ENCODE measurements around the gene PLAC1.

Gene PLAC1

GRCh38 chrX:134683351-134684005, 25.2 kb upstream of the PLAC1 start:
- TF ChIP-seq CTCF (conservative IDR thresholded peaks at IDR 0.05; ENCODE audit: low read depth): no peak
- DNase-seq (ENCODE audit: low spot score): no peak
- POLR2A ChIA-PET (ENCODE audit: low non-redundant PET): no interaction called here
- CTCF ChIA-PET: no interaction called here
- H3K27ac ChIP-seq: no peak overlapping the region

DNA sequence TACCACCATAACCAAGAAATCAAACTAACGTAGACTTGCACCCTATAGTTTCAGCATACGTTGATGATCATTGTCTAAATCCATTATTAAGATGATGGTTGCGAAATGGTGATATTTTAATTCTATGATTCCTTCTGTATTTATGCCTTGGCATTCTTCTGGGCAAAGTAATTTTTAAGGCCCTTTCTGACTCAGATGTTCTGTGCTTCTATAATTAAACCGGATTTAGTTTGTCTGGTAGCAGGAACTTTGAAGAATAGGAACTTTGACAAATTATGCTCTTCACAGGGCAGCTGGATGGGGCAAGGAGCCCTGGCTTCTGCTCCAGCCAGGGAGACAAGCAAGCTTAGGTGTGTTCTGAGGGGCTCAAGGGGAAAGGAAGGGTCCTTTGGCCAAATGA, 23.8 kb upstream of the PLAC1 start:
- DNase-seq (ENCODE audit: low spot score): no peak
- CTCF ChIA-PET: no interaction called here
- H3K27ac ChIP-seq: no peak overlapping the region; the same call in 1 of the 2 replicates
- TF ChIP-seq CTCF (conservative IDR thresholded peaks at IDR 0.05; ENCODE audit: low read depth): no peak
- POLR2A ChIA-PET (ENCODE audit: low non-redundant PET): no interaction called here

GRCh38 chrX:134679644-134680043, 21.4 kb upstream of the PLAC1 start:
- no peak overlapping the region for H3K27ac ChIP-seq
- TF ChIP-seq CTCF (conservative IDR thresholded peaks at IDR 0.05; ENCODE audit: low read depth): no peak
- POLR2A ChIA-PET (ENCODE audit: low non-redundant PET): no interaction called here
- CTCF ChIA-PET: no interaction called here
- DNase-seq (ENCODE audit: low spot score): no peak

- CTCF ChIA-PET: no interaction called here
- no peak overlapping the region for H3K27ac ChIP-seq
- no peak for TF ChIP-seq CTCF (conservative IDR thresholded peaks at IDR 0.05; ENCODE audit: low read depth)
- DNase-seq (ENCODE audit: low spot score): no peak
- POLR2A ChIA-PET (ENCODE audit: low non-redundant PET): no interaction called here
These were observed 20.9 kb upstream of the PLAC1 start for GRCh38 chrX:134679221-134679620.

DNA sequence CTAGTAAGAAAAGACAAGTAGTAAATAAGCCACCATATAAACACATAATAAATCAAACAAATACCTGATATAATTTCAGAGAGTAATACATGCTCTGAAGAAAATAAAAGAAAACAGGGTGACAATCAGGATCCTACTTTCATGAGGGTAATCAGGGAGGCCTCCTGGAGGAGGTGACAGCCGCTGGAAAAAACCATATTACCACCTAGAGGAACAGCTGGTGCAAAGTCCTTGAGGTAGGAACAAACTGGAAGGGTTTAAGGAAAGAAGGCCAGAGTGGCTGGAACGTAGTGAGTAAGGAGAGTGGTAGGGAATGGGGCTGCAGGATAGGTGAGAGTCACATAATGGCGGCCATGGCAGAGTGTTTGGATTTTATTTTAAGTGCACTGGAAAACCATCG, 19.1 kb upstream of the PLAC1 start:
- no peak for DNase-seq (ENCODE audit: low spot score)
- ChIA-PET CTCF (no interaction called here), POLR2A (ENCODE audit: low non-redundant PET) (no interaction called here)
- H3K27ac ChIP-seq: no peak overlapping the region
- no peak for TF ChIP-seq CTCF (conservative IDR thresholded peaks at IDR 0.05; ENCODE audit: low read depth)

- peak overlapping the region; percentile 81 for H3K27ac ChIP-seq
- ChIA-PET POLR2A (ENCODE audit: low non-redundant PET) (no interaction called here), CTCF (no interaction called here)
- peak; percentile 51 for DNase-seq (ENCODE audit: low spot score)
- TF ChIP-seq CTCF (conservative IDR thresholded peaks at IDR 0.05; ENCODE audit: low read depth): no peak
These were observed 18.2 kb upstream of the PLAC1 start for GRCh38 chrX:134676436-134676835.

- H3K27ac ChIP-seq: no peak overlapping the region
- no peak for TF ChIP-seq CTCF (conservative IDR thresholded peaks at IDR 0.05; ENCODE audit: low read depth)
- CTCF ChIA-PET: no interaction called here
- no peak for DNase-seq (ENCODE audit: low spot score)
- POLR2A ChIA-PET (ENCODE audit: low non-redundant PET): no interaction called here
These were observed 14.9 kb upstream of the PLAC1 start for GRCh38 chrX:134673123-134673522.
